HFFc6 (cell line): Measurements from ENCODE around the gene SLC16A10. TPM values are rescaled to one million over a fixed set of nuclear protein-coding genes. Genes with fewer than 3 reads are reported as not detected.

Experiments used
- DNase-seq: peaks from one replicate; pipeline ENCODE4 v3.0.0-alpha.2; 2018
- H3K27ac Mint-ChIP-seq: 2 replicates; pipeline ENCODE4 v1.8.0; 2020; ENCODE audit warnings: mild to moderate bottlenecking, mixed read lengths
- H3K27me3 Mint-ChIP-seq: 2 replicates; pipeline ENCODE4 v1.8.0; 2021; ENCODE audit warnings: mild to moderate bottlenecking, moderate library complexity, mixed read lengths; ENCODE audit not compliant: insufficient read depth
- H3K36me3 Mint-ChIP-seq: 2 replicates; pipeline ENCODE4 v1.8.0; 2021; ENCODE audit warnings: low read depth, mixed read lengths
- H3K4me1 Mint-ChIP-seq: 2 replicates; pipeline ENCODE4 v1.8.0; 2020; ENCODE audit warnings: low read depth, mixed read lengths
- H3K4me3 Mint-ChIP-seq: 2 replicates; pipeline ENCODE4 v1.8.0; 2020; ENCODE audit warnings: mild to moderate bottlenecking, moderate library complexity, mixed read lengths
- H3K9me3 Mint-ChIP-seq: 2 replicates; pipeline ENCODE4 v1.8.0; 2020; ENCODE audit warnings: mild to moderate bottlenecking, mixed read lengths
- total RNA-seq, 6 experiments: library from RNA; stranded (reverse); fragmentation: NEBNext Ultra II Directional; extraction: Animal tissue kit (Norgen Biotek cat#: 25700); gene quantifications; 2 replicates in 1 of 6; 3 replicates in 5 of 6; pipeline ENCODE4 v1.2.3, GENCODE V29; 2021
- TF ChIP-seq, protein P1 (sequence below): fragments of 200-600 bp; sonication (generic); IDR thresholded peaks from 2 replicates; pipeline ENCODE4 v1.5.0; 2021; ENCODE audit warnings: antibody characterized with exemption, mild to moderate bottlenecking

SLC16A10 gene
- total RNA-seq, 6 experiments from 2014 or later = not detected

DNA sequence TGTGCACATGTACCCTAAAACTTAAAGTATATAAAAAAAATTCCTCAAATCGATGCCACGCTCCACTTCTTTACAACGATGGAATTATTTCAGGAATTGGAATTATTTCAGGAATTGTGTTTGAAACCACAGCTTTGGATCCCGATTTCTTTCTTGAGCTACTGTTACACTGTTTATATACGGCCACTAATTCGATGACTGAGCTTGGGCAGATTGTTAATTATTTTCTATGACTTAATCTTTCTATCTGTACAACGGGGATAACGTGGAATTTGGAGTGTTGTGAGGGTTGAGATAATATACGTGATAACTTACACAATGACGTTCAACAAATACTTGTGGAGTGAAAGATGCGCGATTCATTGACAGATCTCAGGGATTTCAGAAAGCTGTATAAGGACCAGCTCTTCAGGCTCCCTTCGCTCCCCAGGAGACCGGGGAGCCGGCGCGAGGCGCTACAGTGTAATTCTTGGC lies 171.3 kb downstream of the SLC16A10 start:
- Mint-ChIP-seq H3K36me3 (no peaks in the 10 kb centered on the region), H3K27me3 (0 out of 2 replicates have a peak, but pooled peaks cover 1% of the 10 kb centered on the region), H3K9me3 (no peaks in the 10 kb centered on the region), H3K4me3 (peak overlapping the region; percentile 86), H3K27ac (peak overlapping the region; percentile 97), H3K4me1 (peaks cover 59% of the 10 kb centered on the region)
- TF ChIP-seq, protein P1, sequence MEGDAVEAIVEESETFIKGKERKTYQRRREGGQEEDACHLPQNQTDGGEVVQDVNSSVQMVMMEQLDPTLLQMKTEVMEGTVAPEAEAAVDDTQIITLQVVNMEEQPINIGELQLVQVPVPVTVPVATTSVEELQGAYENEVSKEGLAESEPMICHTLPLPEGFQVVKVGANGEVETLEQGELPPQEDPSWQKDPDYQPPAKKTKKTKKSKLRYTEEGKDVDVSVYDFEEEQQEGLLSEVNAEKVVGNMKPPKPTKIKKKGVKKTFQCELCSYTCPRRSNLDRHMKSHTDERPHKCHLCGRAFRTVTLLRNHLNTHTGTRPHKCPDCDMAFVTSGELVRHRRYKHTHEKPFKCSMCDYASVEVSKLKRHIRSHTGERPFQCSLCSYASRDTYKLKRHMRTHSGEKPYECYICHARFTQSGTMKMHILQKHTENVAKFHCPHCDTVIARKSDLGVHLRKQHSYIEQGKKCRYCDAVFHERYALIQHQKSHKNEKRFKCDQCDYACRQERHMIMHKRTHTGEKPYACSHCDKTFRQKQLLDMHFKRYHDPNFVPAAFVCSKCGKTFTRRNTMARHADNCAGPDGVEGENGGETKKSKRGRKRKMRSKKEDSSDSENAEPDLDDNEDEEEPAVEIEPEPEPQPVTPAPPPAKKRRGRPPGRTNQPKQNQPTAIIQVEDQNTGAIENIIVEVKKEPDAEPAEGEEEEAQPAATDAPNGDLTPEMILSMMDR = no peak
- DNase-seq = peak; percentile 48

DNA sequence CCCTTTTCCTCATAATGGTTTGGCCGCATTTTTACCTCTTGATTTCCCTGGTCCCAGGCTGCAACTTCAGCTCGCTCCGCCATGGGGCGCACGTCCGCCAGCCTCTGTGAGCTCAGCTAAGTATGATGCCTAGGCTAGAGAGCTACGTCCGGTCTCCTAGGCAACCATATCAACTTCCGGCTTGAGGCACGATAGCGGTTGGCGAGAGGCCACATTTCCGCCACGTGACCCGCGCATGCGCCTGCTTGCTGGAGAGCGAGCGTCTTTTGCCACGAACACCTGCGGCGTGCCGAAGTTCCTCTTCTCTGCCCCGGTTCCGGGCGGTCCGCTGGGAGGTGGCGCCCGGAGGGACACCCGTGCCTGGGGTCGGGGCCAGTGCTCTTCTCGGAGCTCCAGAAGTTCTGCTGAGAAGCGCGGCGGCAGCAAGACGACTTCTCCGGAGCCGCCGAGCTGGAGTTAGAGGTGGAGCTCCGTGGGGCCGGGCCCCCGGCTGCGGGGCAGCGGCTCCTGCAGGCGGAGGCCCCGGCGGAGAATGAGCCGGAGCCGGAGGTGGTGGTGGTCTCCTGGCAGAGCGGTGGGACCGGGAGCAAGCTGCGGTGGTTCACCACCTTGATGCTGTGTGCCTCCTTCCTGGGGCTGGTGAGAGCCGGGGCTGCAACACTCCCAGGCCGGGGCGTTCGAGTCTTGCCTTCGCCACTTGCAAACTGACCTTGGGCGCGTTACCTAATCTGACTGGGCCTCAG lies 172.0 kb downstream of the SLC16A10 start:
- H3K36me3 Mint-ChIP-seq = no peaks in the 10 kb centered on the region
- DNase-seq = peak; percentile 99
- TF ChIP-seq, protein P1 = peak; percentile 94
- H3K4me3 Mint-ChIP-seq = peak overlapping the region; percentile 86
- peak overlapping the region; percentile 97 for H3K27ac Mint-ChIP-seq
- H3K9me3 Mint-ChIP-seq = no peaks in the 10 kb centered on the region
- peaks cover 60% of the 10 kb centered on the region for H3K4me1 Mint-ChIP-seq
- H3K27me3 Mint-ChIP-seq = 0 out of 2 replicates have a peak, but pooled peaks cover 1% of the 10 kb centered on the region

DNA sequence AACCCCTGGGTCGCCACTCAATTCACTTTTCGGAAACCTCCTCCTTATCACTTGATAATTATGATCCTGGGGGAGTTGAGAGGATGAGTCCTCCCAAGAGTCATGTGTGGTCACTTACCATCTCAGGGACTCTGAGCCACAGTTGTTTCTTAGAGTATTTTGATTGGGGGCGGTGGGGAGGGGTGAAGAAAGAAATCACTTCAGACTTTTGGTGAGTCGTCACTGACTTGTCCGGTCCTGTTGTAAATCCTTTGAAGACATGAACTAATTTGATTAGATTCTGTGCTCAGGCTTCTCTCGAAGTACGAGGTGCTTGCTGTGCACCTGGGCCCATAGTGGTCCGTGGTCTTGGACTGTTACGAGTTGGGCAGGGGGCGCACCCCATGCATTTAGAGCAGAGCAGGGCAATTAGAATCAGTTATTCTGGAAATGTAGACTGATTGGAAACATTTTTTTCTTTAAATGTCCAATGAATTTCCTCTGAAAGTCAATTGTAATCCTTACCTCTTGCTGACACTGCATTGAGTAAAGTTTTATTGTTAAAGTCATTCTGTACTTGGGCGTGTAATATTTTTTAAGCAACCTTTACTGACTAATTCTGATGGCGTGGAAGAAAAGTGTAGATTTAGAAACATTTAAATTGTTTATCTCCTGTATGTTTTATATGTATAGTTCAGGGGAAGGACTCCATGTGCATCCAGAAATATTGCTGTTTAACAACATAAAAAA lies 173.4 kb downstream of the SLC16A10 start:
- DNase-seq = peak; percentile 4
- Mint-ChIP-seq H3K4me3 (peak overlapping the region; percentile 86), H3K27ac (peak overlapping the region; percentile 97), H3K4me1 (peaks cover 53% of the 10 kb centered on the region), H3K27me3 (no peaks in the 10 kb centered on the region), H3K36me3 (peaks cover 2% of the 10 kb centered on the region), H3K9me3 (no peaks in the 10 kb centered on the region)
- TF ChIP-seq, protein P1 = no peak

DNA sequence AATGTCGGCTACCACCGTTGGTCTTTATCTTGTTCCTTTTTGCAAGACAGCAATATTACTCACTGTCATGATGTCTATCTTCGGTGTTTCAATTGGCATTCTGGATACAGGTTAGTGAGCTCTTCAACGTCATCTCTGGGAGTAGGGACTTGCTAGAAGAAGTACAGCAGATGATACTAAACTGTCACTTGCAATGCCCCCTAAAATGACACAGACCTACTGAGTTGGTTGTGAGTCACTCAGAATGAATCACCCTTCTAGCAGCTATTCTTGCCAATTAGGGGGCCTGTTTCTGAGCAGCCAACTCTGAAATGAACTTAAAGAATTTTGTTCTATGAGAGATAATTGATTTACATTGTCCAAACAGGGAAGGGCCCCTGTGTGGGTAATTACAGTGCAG lies 176.5 kb downstream of the SLC16A10 start:
- peaks cover 61% of the 10 kb centered on the region for H3K4me1 Mint-ChIP-seq

DNA sequence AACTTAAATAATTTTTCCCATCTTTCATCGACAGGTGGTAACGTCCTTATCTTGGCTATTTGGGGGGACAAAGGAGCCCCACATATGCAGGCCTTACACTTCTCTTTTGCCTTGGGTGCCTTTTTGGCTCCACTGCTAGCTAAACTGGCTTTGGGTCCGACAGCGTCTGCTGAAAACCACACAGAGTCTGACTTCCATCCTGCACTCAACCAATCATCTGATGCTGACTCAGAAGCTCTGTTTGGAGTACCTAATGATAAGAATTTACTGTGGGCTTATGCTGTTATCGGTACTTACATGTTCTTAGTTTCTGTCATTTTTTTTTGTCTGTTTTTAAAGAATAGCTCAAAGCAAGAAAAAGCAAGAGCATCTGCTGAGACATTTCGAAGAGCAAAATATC lies 178.5 kb downstream of the SLC16A10 start:
- DNase-seq = no peak
- no peak overlapping the region for H3K27ac Mint-ChIP-seq
- no peak overlapping the region for H3K4me3 Mint-ChIP-seq
- TF ChIP-seq, protein P1 = no peak
- peaks cover 60% of the 10 kb centered on the region for H3K4me1 Mint-ChIP-seq
- H3K9me3 Mint-ChIP-seq = no peaks in the 10 kb centered on the region
- no peaks in the 10 kb centered on the region; the same call in 1 of the 2 replicates for H3K27me3 Mint-ChIP-seq
- peaks cover 38% of the 10 kb centered on the region for H3K36me3 Mint-ChIP-seq

More for the DNA sequence above, 176.5 kb downstream of the SLC16A10 start:
- peak overlapping the region; percentile 69 for H3K27ac Mint-ChIP-seq
- no peaks in the 10 kb centered on the region; the same call in 1 of the 2 replicates for H3K27me3 Mint-ChIP-seq
- H3K36me3 Mint-ChIP-seq = peaks cover 26% of the 10 kb centered on the region
- TF ChIP-seq, protein P1 = no peak
- peak; percentile 86 for DNase-seq
- peak overlapping the region; percentile 43 for H3K4me3 Mint-ChIP-seq
- H3K9me3 Mint-ChIP-seq = no peaks in the 10 kb centered on the region
